ENCODE data around the gene RHOXF1. TPM values are rescaled to one million over a fixed set of nuclear protein-coding genes. Genes with fewer than 3 reads are reported as not detected.
"Not testable (repeated sequence)": the region's sequence is repeated elsewhere in the genome, so short reads cannot be mapped to it uniquely, and the experiment has no call there.

The RHOXF1 gene
- total RNA-seq, 2 donors from 2014 or later, result 0.90 to 1.1 TPM

- ATAC-seq; H3K36me3 Mint-ChIP-seq (ENCODE audit: low read depth); H3K4me1 Mint-ChIP-seq; H3K27ac Mint-ChIP-seq; H3K9me3 ChIP-seq (ENCODE audit: control insufficient read depth, low read length, poor library complexity, severe bottlenecking); DNase-seq; H3K4me3 Mint-ChIP-seq; H3K27me3 Mint-ChIP-seq: not testable (repeated sequence)
Observed at GRCh38 chrX:120128306-120128846, 12.7 kb upstream of the RHOXF1 start.

- ATAC-seq, result no peak
- peaks cover 2% of the 10 kb centered on the region for H3K36me3 Mint-ChIP-seq (ENCODE audit: low read depth)
- no peaks in the 10 kb centered on the region for H3K27me3 Mint-ChIP-seq
- H3K9me3 ChIP-seq (ENCODE audit: control insufficient read depth, low read length, poor library complexity, severe bottlenecking), result no peaks in the 10 kb centered on the region
- no peak for DNase-seq
- H3K4me3 Mint-ChIP-seq, result peak overlapping the region; percentile 19
- peaks cover 10% of the 10 kb centered on the region for H3K4me1 Mint-ChIP-seq
- peak overlapping the region; percentile 51 for H3K27ac Mint-ChIP-seq
Observed at GRCh38 chrX:120125444-120125843, 9.7 kb upstream of the RHOXF1 start.

GRCh38 chrX:120120223-120120622 is 4.5 kb upstream of the RHOXF1 start:
- H3K4me3 Mint-ChIP-seq, result no peak overlapping the region
- no peak for DNase-seq
- H3K36me3 Mint-ChIP-seq (ENCODE audit: low read depth), result no peaks in the 10 kb centered on the region
- H3K9me3 ChIP-seq (ENCODE audit: control insufficient read depth, low read length, poor library complexity, severe bottlenecking), result no peaks in the 10 kb centered on the region
- ATAC-seq, result no peak
- no peak overlapping the region for H3K27ac Mint-ChIP-seq
- H3K4me1 Mint-ChIP-seq, result peaks cover 3% of the 10 kb centered on the region
- H3K27me3 Mint-ChIP-seq, result no peaks in the 10 kb centered on the region

- ATAC-seq, result no peak
Observed at GRCh38 chrX:120111611-120112010, 4.1 kb downstream of the RHOXF1 start.

GRCh38 chrX:120109378-120109777 is 6.3 kb downstream of the RHOXF1 start:
- Mint-ChIP-seq H3K4me1 (peaks cover 1% of the 10 kb centered on the region), H3K36me3 (ENCODE audit: low read depth) (no peaks in the 10 kb centered on the region), H3K27me3 (no peaks in the 10 kb centered on the region), H3K4me3 (no peak overlapping the region), H3K27ac (no peak overlapping the region)
- DNase-seq (no peak), ATAC-seq (no peak)
- no peaks in the 10 kb centered on the region for H3K9me3 ChIP-seq (ENCODE audit: control insufficient read depth, low read length, poor library complexity, severe bottlenecking)

More at GRCh38 chrX:120111611-120112010, 4.1 kb downstream of the RHOXF1 start:
- H3K4me1 Mint-ChIP-seq, result peaks cover 2% of the 10 kb centered on the region
- no peak overlapping the region for H3K4me3 Mint-ChIP-seq
- no peak for DNase-seq
- no peaks in the 10 kb centered on the region for H3K9me3 ChIP-seq (ENCODE audit: control insufficient read depth, low read length, poor library complexity, severe bottlenecking)
- no peaks in the 10 kb centered on the region for H3K27me3 Mint-ChIP-seq
- no peaks in the 10 kb centered on the region for H3K36me3 Mint-ChIP-seq (ENCODE audit: low read depth)
- H3K27ac Mint-ChIP-seq, result no peak overlapping the region

GRCh38 chrX:120104707-120105106 is 11.0 kb downstream of the RHOXF1 start:
- not testable (repeated sequence) for H3K27me3 Mint-ChIP-seq; ATAC-seq; DNase-seq; H3K9me3 ChIP-seq (ENCODE audit: control insufficient read depth, low read length, poor library complexity, severe bottlenecking); H3K4me1 Mint-ChIP-seq; H3K27ac Mint-ChIP-seq; H3K4me3 Mint-ChIP-seq; H3K36me3 Mint-ChIP-seq (ENCODE audit: low read depth)

- not testable (repeated sequence) for DNase-seq; H3K9me3 ChIP-seq (ENCODE audit: control insufficient read depth, low read length, poor library complexity, severe bottlenecking); H3K27ac Mint-ChIP-seq; H3K27me3 Mint-ChIP-seq; ATAC-seq; H3K4me1 Mint-ChIP-seq; H3K36me3 Mint-ChIP-seq (ENCODE audit: low read depth); H3K4me3 Mint-ChIP-seq
Observed at GRCh38 chrX:120101057-120101456, 14.7 kb downstream of the RHOXF1 start.

GRCh38 chrX:120090208-120090607 is 25.5 kb downstream of the RHOXF1 start:
- H3K9me3 ChIP-seq (ENCODE audit: control insufficient read depth, low read length, poor library complexity, severe bottlenecking), result no peaks in the 10 kb centered on the region
- ATAC-seq, result no peak
- Mint-ChIP-seq H3K4me3 (no peak overlapping the region), H3K27ac (peak overlapping the region; percentile 32), H3K27me3 (no peaks in the 10 kb centered on the region), H3K36me3 (ENCODE audit: low read depth) (no peaks in the 10 kb centered on the region), H3K4me1 (peaks cover 2% of the 10 kb centered on the region)
- no peak for DNase-seq

GRCh38 chrX:120087289-120088017 is 28.3 kb downstream of the RHOXF1 start:
- no peaks in the 10 kb centered on the region for H3K9me3 ChIP-seq (ENCODE audit: control insufficient read depth, low read length, poor library complexity, severe bottlenecking)
- DNase-seq (no peak), ATAC-seq (no peak)
- Mint-ChIP-seq H3K27ac (peak overlapping the region; percentile 56), H3K4me3 (no peak overlapping the region), H3K4me1 (peaks cover 2% of the 10 kb centered on the region), H3K27me3 (no peaks in the 10 kb centered on the region), H3K36me3 (ENCODE audit: low read depth) (no peaks in the 10 kb centered on the region)

- H3K36me3 Mint-ChIP-seq (ENCODE audit: low read depth); DNase-seq; H3K27ac Mint-ChIP-seq; H3K4me1 Mint-ChIP-seq; H3K9me3 ChIP-seq (ENCODE audit: control insufficient read depth, low read length, poor library complexity, severe bottlenecking); H3K27me3 Mint-ChIP-seq; ATAC-seq; H3K4me3 Mint-ChIP-seq: not testable (repeated sequence)
Observed at GRCh38 chrX:120085553-120086185, 30.0 kb downstream of the RHOXF1 start.

GRCh38 chrX:120077590-120077989 is 38.1 kb downstream of the RHOXF1 start, which contains the start of gene RHOXF2B:
Gene RHOXF2B (minus strand): TSS chrX:120077690. CDS start chrX:120077552, 138 bp downstream.
- DNase-seq; ATAC-seq; H3K4me1 Mint-ChIP-seq; H3K27ac Mint-ChIP-seq; H3K9me3 ChIP-seq (ENCODE audit: control insufficient read depth, low read length, poor library complexity, severe bottlenecking); H3K36me3 Mint-ChIP-seq (ENCODE audit: low read depth); H3K27me3 Mint-ChIP-seq; H3K4me3 Mint-ChIP-seq: not testable (repeated sequence)

- H3K36me3 Mint-ChIP-seq (ENCODE audit: low read depth); H3K27me3 Mint-ChIP-seq; H3K4me3 Mint-ChIP-seq; H3K9me3 ChIP-seq (ENCODE audit: control insufficient read depth, low read length, poor library complexity, severe bottlenecking); DNase-seq; H3K4me1 Mint-ChIP-seq; H3K27ac Mint-ChIP-seq; ATAC-seq: not testable (repeated sequence)
Observed at GRCh38 chrX:120066169-120066568, 49.5 kb downstream of the RHOXF1 start.

Measured in T-helper 17 cell (primary cell).